ENCODE measurements around the gene SMPDL3A. TPM values are rescaled to one million over a fixed set of nuclear protein-coding genes. Genes with fewer than 3 reads are reported as not detected.

Gene SMPDL3A
- total and polyA plus RNA-seq, 8 donors: 7.4 to 19.8 (median 10.6) TPM

DNA sequence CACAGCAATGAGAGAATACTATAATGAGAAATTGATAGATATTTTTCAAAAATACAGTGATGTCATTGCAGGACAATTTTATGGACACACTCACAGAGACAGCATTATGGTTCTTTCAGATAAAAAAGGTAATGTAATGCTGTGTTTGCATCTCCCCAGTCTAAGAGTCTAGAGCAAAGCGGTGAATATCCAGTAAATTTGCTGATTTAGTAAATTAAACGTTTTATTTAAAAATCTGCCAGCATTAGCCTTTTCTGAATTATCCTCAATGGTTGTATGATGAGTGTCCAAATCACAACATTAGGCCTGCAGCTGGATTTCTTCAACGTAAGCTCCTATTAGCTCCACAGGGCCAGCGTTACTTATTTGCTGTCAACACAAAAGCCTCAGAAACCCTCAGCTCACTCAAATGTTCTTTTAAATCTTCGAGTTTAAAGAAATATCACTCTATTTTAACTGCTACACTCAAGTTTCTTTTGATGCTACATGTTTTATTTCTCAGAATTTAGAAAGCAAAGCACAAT, 16.0 kb downstream of the SMPDL3A start:
- peaks cover 0 to 11% (median 0%) of the 10 kb centered on the region in 3 donors for H3K36me3 ChIP-seq
- WGBS, 2 donors: 75 to 80% methylated on average over 5 of the region's 5 CpGs
- TF ChIP-seq, protein P1, sequence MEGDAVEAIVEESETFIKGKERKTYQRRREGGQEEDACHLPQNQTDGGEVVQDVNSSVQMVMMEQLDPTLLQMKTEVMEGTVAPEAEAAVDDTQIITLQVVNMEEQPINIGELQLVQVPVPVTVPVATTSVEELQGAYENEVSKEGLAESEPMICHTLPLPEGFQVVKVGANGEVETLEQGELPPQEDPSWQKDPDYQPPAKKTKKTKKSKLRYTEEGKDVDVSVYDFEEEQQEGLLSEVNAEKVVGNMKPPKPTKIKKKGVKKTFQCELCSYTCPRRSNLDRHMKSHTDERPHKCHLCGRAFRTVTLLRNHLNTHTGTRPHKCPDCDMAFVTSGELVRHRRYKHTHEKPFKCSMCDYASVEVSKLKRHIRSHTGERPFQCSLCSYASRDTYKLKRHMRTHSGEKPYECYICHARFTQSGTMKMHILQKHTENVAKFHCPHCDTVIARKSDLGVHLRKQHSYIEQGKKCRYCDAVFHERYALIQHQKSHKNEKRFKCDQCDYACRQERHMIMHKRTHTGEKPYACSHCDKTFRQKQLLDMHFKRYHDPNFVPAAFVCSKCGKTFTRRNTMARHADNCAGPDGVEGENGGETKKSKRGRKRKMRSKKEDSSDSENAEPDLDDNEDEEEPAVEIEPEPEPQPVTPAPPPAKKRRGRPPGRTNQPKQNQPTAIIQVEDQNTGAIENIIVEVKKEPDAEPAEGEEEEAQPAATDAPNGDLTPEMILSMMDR (IDR thresholded peaks at IDR 0.05): no peak
- DNase-seq (no peak), ATAC-seq (no peak), FAIRE-seq (no peak)
- no peaks in the 10 kb centered on the region for H3K9me3 ChIP-seq
- H3K4me1 ChIP-seq: peaks cover 0 to 8% (median 0%) of the 10 kb centered on the region in 3 donors
- H3K4me3 ChIP-seq: no peak overlapping the region
- no peak overlapping the region for H3K27ac ChIP-seq
- no peaks in the 10 kb centered on the region for H3K27me3 ChIP-seq
- intact Hi-C loops (cut with DNase I): no loop called here

DNA sequence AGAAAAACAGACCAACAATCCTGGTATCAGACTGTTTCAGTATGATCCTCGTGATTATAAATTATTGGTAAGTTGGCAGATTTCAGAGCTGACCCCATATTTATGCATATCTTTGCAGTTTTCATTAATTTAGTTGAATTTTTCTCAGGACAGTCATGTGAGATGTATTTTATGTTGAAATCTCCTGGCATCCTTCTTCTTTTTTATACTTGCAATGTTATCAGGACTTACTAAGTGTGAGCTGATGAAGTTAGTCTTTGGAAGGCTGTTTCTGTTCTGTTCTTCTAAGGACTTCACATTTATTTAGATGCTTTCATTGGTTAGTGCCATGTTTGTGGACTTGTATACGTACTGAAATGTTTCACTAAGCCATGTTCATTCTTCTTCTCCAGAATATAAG, 17.2 kb downstream of the SMPDL3A start:
- intact Hi-C loops (cut with DNase I): no loop called here
- DNase-seq (no peak), ATAC-seq (no peak), FAIRE-seq (no peak)
- 89 to 94% methylated on average over 2 of the region's 2 CpGs for WGBS, 2 donors
- Histone ChIP-seq H3K27ac (no peak overlapping the region), H3K4me3 (no peak overlapping the region), H3K36me3 (peaks cover 0 to 11% (median 0%) of the 10 kb centered on the region in 3 donors), H3K27me3 (no peaks in the 10 kb centered on the region), H3K4me1 (peaks cover 0 to 8% (median 0%) of the 10 kb centered on the region in 3 donors), H3K9me3 (no peaks in the 10 kb centered on the region)
- TF ChIP-seq, protein P1 (IDR thresholded peaks at IDR 0.05): no peak

DNA sequence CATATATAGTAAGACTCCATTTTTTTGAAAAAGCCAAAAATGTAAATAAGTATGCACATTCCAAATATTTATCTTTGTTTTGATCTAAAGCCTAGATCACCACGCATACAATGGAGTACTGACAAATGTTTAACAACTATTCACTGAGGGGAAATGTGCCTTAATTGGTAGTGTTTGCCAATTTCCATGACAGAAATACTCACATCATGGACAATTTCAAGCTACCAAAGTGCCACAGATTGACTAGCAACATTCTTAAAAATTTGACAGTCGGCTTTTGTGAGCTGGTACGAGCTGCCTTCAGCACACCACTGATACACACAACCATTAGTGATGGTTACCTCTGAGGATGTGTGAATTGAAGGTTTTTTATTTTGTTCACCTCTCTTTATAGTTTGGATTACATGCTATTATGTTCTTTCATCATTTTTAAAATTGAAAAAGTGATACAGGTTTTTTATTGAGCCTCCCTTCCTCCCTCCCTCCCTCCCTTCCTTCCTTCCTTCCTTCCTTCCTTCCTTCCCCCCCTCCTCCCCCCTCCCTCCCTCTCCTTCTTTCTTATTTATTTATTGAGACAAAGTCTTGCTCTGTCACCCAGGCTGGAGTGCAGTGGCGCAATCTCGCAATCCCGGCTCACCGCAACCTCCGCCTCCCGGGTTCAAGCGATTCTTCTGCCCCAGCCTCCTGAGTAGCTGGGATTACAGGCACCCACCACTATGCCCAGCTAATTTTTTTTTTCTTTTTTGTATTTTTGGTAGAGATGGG, 19.2 kb downstream of the SMPDL3A start:
- Histone ChIP-seq H3K4me1 (peaks cover 0 to 2% (median 0%) of the 10 kb centered on the region in 3 donors), H3K27ac (no peak overlapping the region), H3K27me3 (no peaks in the 10 kb centered on the region), H3K9me3 (no peaks in the 10 kb centered on the region), H3K36me3 (peaks cover 0 to 11% (median 0%) of the 10 kb centered on the region in 3 donors), H3K4me3 (no peak overlapping the region)
- TF ChIP-seq, protein P1 (IDR thresholded peaks at IDR 0.05): no peak
- FAIRE-seq (no peak), ATAC-seq (no peak), DNase-seq (no peak)
- intact Hi-C loops (cut with DNase I): no loop called here
- 86 to 97% methylated on average over 10 of the region's 10 CpGs for WGBS, 2 donors

DNA sequence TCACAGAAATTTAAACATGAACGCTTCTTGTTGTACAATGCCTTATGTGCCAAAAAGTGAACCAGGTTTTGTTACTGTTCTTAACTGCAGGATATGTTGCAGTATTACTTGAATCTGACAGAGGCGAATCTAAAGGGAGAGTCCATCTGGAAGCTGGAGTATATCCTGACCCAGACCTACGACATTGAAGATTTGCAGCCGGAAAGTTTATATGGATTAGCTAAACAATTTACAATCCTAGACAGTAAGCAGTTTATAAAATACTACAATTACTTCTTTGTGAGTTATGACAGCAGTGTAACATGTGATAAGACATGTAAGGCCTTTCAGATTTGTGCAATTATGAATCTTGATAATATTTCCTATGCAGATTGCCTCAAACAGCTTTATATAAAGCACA, 19.9 kb downstream of the SMPDL3A start:
- FAIRE-seq: no peak
- ATAC-seq: no peak
- no peaks in the 10 kb centered on the region for H3K4me1 ChIP-seq
- H3K27ac ChIP-seq: no peak overlapping the region
- TF ChIP-seq, protein P1 (IDR thresholded peaks at IDR 0.05): no peak
- H3K4me3 ChIP-seq: no peak overlapping the region
- peaks cover 0 to 11% (median 0%) of the 10 kb centered on the region in 3 donors for H3K36me3 ChIP-seq
- no peaks in the 10 kb centered on the region for H3K27me3 ChIP-seq
- DNase-seq: no peak
- 73 to 85% methylated on average over 4 of the region's 4 CpGs for WGBS, 2 donors
- intact Hi-C loops (cut with DNase I): no loop called here
- H3K9me3 ChIP-seq: no peaks in the 10 kb centered on the region

DNA sequence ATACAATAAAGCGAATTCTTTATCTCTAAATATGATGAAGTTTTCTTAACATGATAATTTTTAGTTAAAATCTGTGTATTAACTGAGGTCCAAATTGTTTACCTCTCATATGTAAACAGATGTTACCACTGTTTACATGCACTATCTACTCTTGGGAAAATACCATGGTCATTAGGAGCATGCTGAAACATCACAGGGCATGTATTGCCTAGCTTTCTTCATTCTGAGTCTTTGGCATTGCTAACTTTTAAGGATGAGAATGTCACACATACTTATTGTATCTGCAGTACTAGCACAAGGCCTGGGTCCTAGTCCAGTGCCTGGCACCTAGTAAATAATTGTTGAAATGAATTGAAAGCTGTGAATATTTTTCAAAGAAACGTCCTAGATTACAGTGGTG, 20.6 kb downstream of the SMPDL3A start:
- H3K36me3 ChIP-seq: peaks cover 0 to 11% (median 0%) of the 10 kb centered on the region in 3 donors
- no peaks in the 10 kb centered on the region for H3K4me1 ChIP-seq
- H3K27me3 ChIP-seq: no peaks in the 10 kb centered on the region
- intact Hi-C loops (cut with DNase I): no loop called here
- no peak for ATAC-seq
- TF ChIP-seq, protein P1 (IDR thresholded peaks at IDR 0.05): no peak
- DNase-seq: no peak
- H3K9me3 ChIP-seq: no peaks in the 10 kb centered on the region
- FAIRE-seq: no peak
- H3K4me3 ChIP-seq: no peak overlapping the region
- H3K27ac ChIP-seq: no peak overlapping the region
- WGBS, 2 donors: 74 to 79% methylated on average over 2 of the region's 2 CpGs

All from pancreas (tissue), 10 donors.